ENCODE measurements around the gene CARD10. TPM values are rescaled to one million over a fixed set of nuclear protein-coding genes. Genes with fewer than 3 reads are reported as not detected.

Gene CARD10
- total RNA-seq, 4 donors from 2014 or later, result 6.0 to 15.3 (median 8.8) TPM

GRCh38 chr22:37453696-37454095 is 65.5 kb downstream of the CARD10 start:
- Histone ChIP-seq H3K4me3 (no peak overlapping the region), H3K4me1 (no peaks in the 10 kb centered on the region), H3K27ac (replicated peaks in 1 of 4) (no peak overlapping the region), H3K36me3 (no peaks in the 10 kb centered on the region), H3K27me3 (peaks cover 0 to 84% (median 4%) of the 10 kb centered on the region in 4 donors), H3K9me3 (peaks cover 0 to 8% (median 0%) of the 10 kb centered on the region in 4 donors)
- intact Hi-C loops (cut with DNase I), result loop anchor here (10.0 kb wide), 1 partner anchor 139 kb away; no protein-coding TSS in a partner anchor
- DNase-seq (ENCODE audit: extremely low spot score), result no peak
- TF ChIP-seq CTCF (IDR thresholded peaks at IDR 0.05) (no peak), EP300 (IDR thresholded peaks at IDR 0.05) (no peak), POLR2AphosphoS5 (IDR thresholded peaks at IDR 0.05) (no peak), POLR2A (IDR thresholded peaks at IDR 0.05; ENCODE audit: low read depth) (no peak)
- 93% methylated on average over 6 of the region's 7 CpGs for WGBS

GRCh38 chr22:37451218-37451617 is 68.0 kb downstream of the CARD10 start:
- WGBS, result 39% methylated on average over 1 of the region's 1 CpG
- TF ChIP-seq POLR2A (IDR thresholded peaks at IDR 0.05; ENCODE audit: low read depth) (no peak), EP300 (IDR thresholded peaks at IDR 0.05) (no peak), POLR2AphosphoS5 (IDR thresholded peaks at IDR 0.05) (no peak), CTCF (IDR thresholded peaks at IDR 0.05) (no peak)

GRCh38 chr22:37449331-37450001 is 69.7 kb downstream of the CARD10 start:
- Histone ChIP-seq H3K4me3 (no peak overlapping the region), H3K9me3 (peaks cover 0 to 8% (median 0%) of the 10 kb centered on the region in 4 donors), H3K27me3 (peaks cover 0 to 82% (median 3%) of the 10 kb centered on the region in 4 donors), H3K27ac (replicated peaks in 1 of 4) (no peak overlapping the region), H3K4me1 (no peaks in the 10 kb centered on the region), H3K36me3 (no peaks in the 10 kb centered on the region)
- no peak for TF ChIP-seq POLR2A (IDR thresholded peaks at IDR 0.05; ENCODE audit: low read depth)
- no peak for TF ChIP-seq EP300 (IDR thresholded peaks at IDR 0.05)
- TF ChIP-seq CTCF (IDR thresholded peaks at IDR 0.05), result no peak
- no peak for TF ChIP-seq POLR2AphosphoS5 (IDR thresholded peaks at IDR 0.05)
- DNase-seq (ENCODE audit: extremely low spot score), result no peak
- 40% methylated on average over 12 of the region's 15 CpGs for WGBS
- intact Hi-C loops (cut with DNase I), result loop anchor here (10.0 kb wide), 1 partner anchor 135 kb away; no protein-coding TSS in a partner anchor

More at GRCh38 chr22:37451218-37451617, 68.0 kb downstream of the CARD10 start:
- peaks cover 0 to 8% (median 0%) of the 10 kb centered on the region in 4 donors for H3K9me3 ChIP-seq
- H3K27me3 ChIP-seq, result peaks cover 0 to 88% (median 3%) of the 10 kb centered on the region in 4 donors
- no peaks in the 10 kb centered on the region for H3K4me1 ChIP-seq
- H3K4me3 ChIP-seq, result no peak overlapping the region
- no peak for DNase-seq (ENCODE audit: extremely low spot score)
- intact Hi-C loops (cut with DNase I), result loop anchor here (10.0 kb wide), 1 partner anchor 136 kb away; no protein-coding TSS in a partner anchor
- H3K36me3 ChIP-seq, result no peaks in the 10 kb centered on the region
- no peak overlapping the region for H3K27ac ChIP-seq (replicated peaks in 1 of 4)

GRCh38 chr22:37448516-37449127 is 70.6 kb downstream of the CARD10 start:
- H3K27me3 ChIP-seq, result peaks cover 0 to 78% (median 3%) of the 10 kb centered on the region in 4 donors
- TF ChIP-seq POLR2A (IDR thresholded peaks at IDR 0.05; ENCODE audit: low read depth) (no peak), POLR2AphosphoS5 (IDR thresholded peaks at IDR 0.05) (no peak), CTCF (IDR thresholded peaks at IDR 0.05) (no peak)
- H3K36me3 ChIP-seq, result no peaks in the 10 kb centered on the region
- H3K4me3 ChIP-seq, result no peak overlapping the region
- DNase-seq (ENCODE audit: extremely low spot score), result no peak
- peaks cover 0 to 8% (median 0%) of the 10 kb centered on the region in 4 donors for H3K9me3 ChIP-seq
- H3K4me1 ChIP-seq, result no peaks in the 10 kb centered on the region
- intact Hi-C loops (cut with DNase I), result no loop called here
- no peak overlapping the region for H3K27ac ChIP-seq (replicated peaks in 1 of 4)
- WGBS, result 82% methylated on average over 14 of the region's 18 CpGs

All from esophagus muscularis mucosa (tissue), 4 donors.